GM12864 (cell line): ENCODE measurements around the gene SKAP1.
"Not testable (repeated sequence)": the region's sequence is repeated elsewhere in the genome, so short reads cannot be mapped to it uniquely, and the experiment has no call there.

Source experiments
- DNase-seq: peaks from one replicate; pipeline ENCODE4 v3.0.0-alpha.2; 2011; ENCODE audit warnings: low read depth
- H3K4me3 ChIP-seq: 2 replicates; pipeline ENCODE4 v1.5.1; 2011; ENCODE audit warnings: mild to moderate bottlenecking, low read depth, low read length, control low read depth
- TF ChIP-seq, protein P1 (sequence below): IDR thresholded peaks from 2 replicates; pipeline ENCODE4 v1.5.1; 2011; ENCODE audit warnings: low read depth, mild to moderate bottlenecking, moderate library complexity, low read length, control low read depth, inconsistent platforms; ENCODE audit errors: missing control alignments

SKAP1 gene

DNA sequence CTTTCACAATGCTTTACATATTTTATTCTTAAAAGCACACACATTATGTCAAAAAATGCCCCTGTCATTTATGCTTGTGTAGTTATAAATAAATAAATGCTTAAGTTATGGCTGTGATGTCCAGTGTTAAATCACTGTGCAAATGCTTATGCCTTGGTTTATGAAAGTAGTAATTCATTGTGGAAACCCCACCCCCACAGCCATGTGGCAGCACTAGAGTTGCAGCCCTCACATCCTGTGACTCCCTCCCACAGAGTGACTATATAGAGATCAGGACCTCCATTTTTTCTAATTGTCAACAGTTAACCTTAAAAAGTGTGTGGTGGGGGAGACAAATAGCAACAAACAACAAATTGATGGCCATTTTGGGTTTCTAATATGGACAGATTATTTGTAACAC is 2.4 kb downstream of the SKAP1 start:
- TF ChIP-seq, protein P1, sequence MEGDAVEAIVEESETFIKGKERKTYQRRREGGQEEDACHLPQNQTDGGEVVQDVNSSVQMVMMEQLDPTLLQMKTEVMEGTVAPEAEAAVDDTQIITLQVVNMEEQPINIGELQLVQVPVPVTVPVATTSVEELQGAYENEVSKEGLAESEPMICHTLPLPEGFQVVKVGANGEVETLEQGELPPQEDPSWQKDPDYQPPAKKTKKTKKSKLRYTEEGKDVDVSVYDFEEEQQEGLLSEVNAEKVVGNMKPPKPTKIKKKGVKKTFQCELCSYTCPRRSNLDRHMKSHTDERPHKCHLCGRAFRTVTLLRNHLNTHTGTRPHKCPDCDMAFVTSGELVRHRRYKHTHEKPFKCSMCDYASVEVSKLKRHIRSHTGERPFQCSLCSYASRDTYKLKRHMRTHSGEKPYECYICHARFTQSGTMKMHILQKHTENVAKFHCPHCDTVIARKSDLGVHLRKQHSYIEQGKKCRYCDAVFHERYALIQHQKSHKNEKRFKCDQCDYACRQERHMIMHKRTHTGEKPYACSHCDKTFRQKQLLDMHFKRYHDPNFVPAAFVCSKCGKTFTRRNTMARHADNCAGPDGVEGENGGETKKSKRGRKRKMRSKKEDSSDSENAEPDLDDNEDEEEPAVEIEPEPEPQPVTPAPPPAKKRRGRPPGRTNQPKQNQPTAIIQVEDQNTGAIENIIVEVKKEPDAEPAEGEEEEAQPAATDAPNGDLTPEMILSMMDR, result no peak
- DNase-seq, result peak; percentile 74
- H3K4me3 ChIP-seq, result peak overlapping the region; percentile 18; the same call in 1 of the 2 replicates

DNA sequence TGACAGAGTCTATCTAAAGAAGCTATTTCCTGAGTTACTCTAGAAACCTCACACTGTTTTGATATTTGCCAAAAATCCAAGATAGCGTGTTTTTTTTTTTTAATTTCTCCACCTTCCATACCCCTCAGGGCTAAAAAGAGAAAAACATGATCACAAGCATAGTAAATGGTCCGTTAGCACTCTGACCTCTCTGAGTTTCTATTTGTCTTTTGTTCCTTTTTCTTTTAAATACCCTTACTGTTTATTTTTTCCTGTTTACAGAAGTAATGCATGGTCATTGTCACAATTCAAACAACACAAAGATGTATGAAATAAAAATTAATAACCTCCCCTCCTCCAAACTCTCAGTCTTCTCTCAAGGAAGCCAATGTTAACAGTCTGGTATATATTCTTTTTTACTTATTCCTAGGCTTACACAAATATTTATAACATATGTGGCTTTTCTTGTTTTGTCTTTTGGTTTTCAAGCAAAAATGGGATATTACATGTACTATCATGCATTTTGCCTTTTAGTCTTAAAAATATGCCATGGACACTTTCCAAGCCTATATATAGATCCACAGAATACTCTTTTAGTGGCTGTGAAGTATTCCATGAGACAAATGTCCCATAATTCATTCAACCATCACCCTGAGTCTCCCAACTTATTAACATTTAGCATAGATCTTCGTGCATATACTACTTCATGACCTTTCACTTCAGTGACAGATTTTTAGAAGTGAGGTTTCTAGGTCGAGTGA is 3.1 kb downstream of the SKAP1 start:
- no peak for DNase-seq
- H3K4me3 ChIP-seq, result no peak overlapping the region; the same call in 1 of the 2 replicates
- TF ChIP-seq, protein P1, result no peak

DNA sequence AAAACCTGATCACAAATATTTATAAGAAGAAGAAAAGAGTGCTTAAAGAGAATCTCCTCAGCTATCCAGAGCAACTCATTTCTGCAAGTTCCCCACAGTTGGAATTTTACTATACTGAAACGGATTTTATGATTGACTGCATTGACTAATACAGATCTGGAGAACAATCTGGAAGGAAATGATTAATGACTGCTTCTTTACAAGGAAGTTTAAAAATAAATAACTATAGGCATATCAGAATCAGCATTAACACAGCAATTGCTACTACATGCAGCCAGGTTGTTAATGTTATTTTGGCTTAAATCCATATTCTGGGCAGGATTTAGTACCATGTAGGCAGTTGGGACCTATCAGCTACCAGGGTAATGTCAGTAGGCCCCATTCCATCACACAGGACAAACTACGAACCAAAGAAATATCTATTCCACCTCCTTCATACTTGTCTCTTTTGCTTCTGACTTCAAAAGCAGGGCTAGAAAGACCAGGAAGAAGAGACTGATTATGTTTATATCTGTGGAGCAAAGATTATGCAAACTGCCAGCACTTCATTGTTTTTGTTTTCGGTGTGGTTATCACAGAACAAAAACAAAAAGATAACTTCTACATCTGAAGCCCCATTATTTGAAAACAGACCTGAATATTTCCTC is 3.9 kb downstream of the SKAP1 start:
- DNase-seq, result no peak
- TF ChIP-seq, protein P1, result no peak
- no peak overlapping the region for H3K4me3 ChIP-seq

DNA sequence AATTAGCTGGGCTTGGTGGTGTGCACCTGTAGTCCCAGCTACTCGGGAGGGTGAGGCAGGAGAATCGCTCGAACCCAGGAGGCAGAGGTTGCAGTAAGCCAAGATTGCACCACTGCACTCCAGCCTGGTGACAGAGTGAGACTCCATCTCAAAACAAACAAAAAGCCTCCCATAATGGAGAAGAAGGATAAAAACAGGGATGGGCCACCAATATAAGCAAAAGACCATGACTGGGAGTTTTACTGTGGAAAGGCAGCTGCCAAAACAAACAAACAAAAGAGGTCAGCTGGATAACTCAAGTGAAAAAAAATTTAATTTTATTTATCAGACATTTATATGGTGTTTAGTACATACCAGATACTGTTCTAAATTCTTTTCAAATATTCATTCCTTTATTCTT is 8.0 kb downstream of the SKAP1 start:
- H3K4me3 ChIP-seq, DNase-seq: not testable (repeated sequence)

DNA sequence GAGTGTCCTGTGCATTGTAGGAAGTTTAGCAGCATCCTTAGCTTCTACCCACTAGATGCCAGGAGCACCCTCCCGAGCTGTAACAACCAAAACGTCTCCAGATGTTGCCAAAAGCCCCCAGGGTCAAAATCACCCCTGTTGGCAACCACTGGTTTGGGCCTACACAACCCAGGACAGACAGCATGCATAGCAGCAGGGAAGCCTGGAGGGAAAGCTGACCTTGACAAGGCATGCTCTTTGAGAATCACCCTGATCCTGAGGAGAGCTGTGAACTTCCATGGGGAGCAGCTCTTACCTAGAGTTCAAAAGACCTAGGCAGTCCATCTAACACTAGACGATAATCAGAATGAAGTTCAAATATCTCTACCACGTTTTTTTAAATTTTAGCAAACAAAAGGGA is 9.2 kb downstream of the SKAP1 start:
- DNase-seq, result no peak
- H3K4me3 ChIP-seq, result no peak overlapping the region
- TF ChIP-seq, protein P1, result no peak

DNA sequence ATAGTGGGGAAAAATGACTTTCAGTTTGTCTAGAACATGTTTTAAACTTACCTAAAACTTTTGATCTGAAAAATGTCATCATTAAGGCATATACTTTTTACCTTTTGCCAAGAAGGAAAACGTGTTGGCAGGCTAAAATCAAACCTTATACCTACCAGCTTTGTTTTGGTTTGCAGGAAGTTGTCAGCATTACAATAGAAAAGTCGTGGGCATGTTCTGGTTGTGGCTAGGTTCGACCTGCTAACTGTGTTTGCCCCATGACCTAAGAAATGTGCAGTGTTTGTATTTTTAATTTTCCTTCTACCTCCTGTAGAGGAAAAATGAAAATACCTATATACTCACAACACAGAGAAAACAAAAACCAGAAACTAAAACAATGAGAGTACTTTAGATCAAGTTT is 13.0 kb downstream of the SKAP1 start:
- TF ChIP-seq, protein P1, result no peak
- no peak overlapping the region for H3K4me3 ChIP-seq
- DNase-seq, result no peak

DNA sequence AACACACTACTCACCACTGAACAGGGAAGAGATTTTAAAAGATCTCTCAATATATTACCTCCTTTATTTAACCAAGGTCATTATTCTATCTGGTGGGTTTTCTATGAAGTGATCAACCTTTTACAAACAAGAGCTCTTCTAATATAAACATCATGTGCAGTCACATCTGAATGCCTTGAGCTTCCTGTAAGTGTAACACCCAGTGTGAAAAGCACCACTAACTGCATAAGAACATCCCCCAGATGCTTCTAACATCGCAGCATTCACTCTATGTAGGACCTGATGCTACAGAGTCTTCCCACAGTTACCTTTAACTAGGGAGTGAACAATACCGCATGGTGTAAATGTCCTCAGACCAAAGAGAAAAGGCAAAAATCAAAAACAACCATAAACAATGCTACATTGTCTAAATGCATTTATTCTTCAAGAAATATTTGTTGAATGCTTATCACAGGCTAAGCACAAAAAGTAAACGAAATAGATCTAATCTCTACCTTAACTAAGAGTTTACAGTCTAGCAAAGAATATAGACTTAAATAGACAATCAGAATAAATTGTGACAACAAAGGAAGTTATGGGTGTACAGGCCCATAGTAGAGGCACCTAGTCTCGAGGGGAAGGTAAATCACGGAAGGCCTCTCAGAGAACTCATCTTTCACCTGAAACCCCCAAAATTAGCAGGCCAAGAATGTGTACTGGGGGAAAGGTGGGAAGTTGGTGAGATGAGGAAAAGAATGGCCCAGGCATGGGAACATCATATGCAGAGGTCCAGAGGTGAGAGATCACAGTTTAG is 16.2 kb downstream of the SKAP1 start:
- TF ChIP-seq, protein P1, result no peak
- no peak overlapping the region for H3K4me3 ChIP-seq
- DNase-seq, result no peak
